GM06990 (cell line): ENCODE measurements around the gene KIAA1328.

ENCODE experiments used
- DNase-seq: peaks from one replicate; pipeline ENCODE4 v3.0.0-alpha.2; 2011; ENCODE audit not compliant: insufficient read length; ENCODE audit errors: extremely low read depth
- H3K27me3 ChIP-seq: replicated peaks from 2 replicates; pipeline ENCODE4 v1.6.0; 2011; ENCODE audit warnings: low read length; ENCODE audit not compliant: control insufficient read depth, insufficient read depth
- H3K36me3 ChIP-seq: 2 replicates; pipeline ENCODE4 v1.5.1; 2011; ENCODE audit warnings: low read length; ENCODE audit not compliant: control insufficient read depth, insufficient read depth
- H3K4me3 ChIP-seq: replicated peaks from 2 replicates; pipeline ENCODE4 v1.5.1; 2011; ENCODE audit warnings: low read depth, mild to moderate bottlenecking, control low read depth, low read length
- TF ChIP-seq, protein P1 (sequence below): IDR thresholded peaks from 2 replicates; pipeline ENCODE4 v1.5.1; 2011; ENCODE audit warnings: low read length, control low read depth, mild to moderate bottlenecking, inconsistent platforms; ENCODE audit not compliant: insufficient read depth, poor library complexity, severe bottlenecking

The KIAA1328 gene

DNA sequence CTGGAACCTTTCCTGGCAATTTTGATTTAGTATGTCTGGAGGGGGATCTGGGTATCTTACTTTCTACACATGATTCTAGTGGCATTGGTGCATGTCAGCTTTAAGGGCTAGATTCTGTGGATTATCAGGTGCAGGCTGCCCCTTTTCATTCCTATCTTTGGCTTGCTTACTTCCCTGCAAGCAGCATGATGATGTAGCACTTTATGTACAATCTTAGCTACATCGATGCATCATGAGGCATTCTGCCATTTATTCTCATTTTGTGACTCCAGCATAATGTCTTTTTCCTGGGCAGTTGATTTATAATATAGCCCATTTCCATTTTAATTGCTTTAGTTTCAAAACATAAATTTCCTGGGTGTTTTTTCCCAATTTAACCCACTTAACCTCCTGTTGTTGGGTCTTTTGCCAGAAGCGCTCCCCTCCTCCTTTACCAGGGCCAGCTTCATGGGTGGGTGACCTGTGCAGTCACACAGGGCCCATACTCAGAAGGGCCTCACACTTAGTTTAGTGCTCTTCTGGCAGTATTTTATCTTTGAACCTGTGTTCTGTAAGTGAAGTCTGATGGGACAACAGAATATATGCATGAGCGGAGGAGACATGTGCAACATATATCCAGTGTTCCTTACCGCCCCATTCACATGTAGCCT is 36.2 kb upstream of the KIAA1328 start:
- TF ChIP-seq, protein P1, sequence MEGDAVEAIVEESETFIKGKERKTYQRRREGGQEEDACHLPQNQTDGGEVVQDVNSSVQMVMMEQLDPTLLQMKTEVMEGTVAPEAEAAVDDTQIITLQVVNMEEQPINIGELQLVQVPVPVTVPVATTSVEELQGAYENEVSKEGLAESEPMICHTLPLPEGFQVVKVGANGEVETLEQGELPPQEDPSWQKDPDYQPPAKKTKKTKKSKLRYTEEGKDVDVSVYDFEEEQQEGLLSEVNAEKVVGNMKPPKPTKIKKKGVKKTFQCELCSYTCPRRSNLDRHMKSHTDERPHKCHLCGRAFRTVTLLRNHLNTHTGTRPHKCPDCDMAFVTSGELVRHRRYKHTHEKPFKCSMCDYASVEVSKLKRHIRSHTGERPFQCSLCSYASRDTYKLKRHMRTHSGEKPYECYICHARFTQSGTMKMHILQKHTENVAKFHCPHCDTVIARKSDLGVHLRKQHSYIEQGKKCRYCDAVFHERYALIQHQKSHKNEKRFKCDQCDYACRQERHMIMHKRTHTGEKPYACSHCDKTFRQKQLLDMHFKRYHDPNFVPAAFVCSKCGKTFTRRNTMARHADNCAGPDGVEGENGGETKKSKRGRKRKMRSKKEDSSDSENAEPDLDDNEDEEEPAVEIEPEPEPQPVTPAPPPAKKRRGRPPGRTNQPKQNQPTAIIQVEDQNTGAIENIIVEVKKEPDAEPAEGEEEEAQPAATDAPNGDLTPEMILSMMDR: no peak
- Histone ChIP-seq H3K4me3 (no peak overlapping the region), H3K27me3 (no peaks in the 10 kb centered on the region), H3K36me3 (peaks cover 6% of the 10 kb centered on the region)
- DNase-seq: no peak

DNA sequence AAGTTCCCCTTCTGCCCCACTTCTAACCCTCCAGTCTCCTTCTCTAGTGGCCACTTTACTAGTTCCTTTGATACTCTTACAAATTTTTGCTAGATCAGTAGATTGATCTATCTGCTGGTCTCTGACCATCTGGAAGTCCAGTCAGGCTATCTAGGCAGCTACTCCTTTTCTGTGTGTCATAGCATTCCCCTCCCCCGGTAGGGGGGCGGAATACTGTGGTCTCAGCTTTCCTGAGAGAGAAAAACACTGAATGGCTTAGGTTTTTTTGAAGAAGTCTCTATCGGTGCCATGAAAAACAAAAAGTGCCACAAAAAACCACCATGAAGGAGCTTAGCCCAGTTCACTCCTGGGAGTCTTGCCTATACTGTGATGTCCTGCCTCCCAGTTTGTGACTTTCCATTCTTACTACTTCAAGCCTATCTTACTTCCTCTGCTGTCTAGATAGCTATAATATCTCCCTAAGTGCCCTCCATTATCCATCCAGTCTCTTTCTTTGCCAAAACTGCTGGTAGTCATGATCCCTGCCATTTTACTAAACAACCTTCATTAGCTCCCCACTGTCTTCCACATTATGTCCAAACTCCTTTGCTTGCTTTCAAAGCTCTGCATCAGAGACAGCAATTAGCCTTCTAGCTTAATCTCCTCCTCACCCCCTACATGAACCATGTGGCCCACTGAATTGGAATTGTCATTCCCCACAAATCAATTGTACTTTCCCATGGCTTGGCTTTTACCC is 30.0 kb upstream of the KIAA1328 start:
- Histone ChIP-seq H3K4me3 (no peak overlapping the region), H3K36me3 (peaks cover 10% of the 10 kb centered on the region), H3K27me3 (no peaks in the 10 kb centered on the region)
- TF ChIP-seq, protein P1: no peak
- DNase-seq: no peak

DNA sequence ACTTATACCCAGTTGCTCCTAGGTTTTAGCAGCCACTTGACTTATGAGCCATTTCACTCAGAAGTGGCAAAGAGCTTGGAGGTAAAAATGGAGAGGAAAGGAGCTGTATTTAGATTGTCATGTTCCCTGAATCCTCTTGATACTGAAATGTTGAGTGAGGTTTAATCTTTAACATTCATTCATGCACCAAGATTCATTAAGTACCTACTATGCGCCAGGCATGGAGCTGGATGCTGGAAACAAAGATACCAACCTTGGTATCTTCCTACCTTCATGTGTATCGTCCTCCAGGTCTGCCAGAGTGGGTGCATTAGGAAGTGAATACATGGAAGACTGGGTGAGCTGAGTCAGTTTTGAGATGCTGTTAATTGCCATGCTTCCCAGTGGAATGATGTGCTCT is 23.8 kb upstream of the KIAA1328 start:
- DNase-seq: no peak
- Histone ChIP-seq H3K36me3 (peaks cover 4% of the 10 kb centered on the region), H3K4me3 (no peak overlapping the region), H3K27me3 (no peaks in the 10 kb centered on the region)
- TF ChIP-seq, protein P1: no peak

DNA sequence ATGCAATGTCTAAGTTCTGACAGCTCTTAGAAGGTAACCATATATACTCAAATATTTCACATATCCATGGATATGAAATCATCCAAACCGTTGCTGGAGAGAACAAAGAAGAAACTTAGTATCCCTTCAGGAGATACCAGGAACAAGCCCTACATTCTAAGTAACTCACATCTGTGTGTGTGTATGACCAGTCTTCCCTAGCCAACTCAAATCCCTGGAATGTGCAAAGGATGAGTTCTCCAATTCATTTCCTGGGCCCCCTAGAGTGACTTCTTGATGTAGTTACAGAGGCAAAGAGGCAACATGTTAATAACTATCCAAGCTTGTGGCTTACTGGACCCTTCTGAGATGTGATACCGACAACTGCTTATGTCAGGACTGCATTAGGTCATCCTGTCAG is 20.2 kb upstream of the KIAA1328 start:
- DNase-seq: no peak
- Histone ChIP-seq H3K27me3 (no peaks in the 10 kb centered on the region), H3K4me3 (no peak overlapping the region), H3K36me3 (peaks cover 8% of the 10 kb centered on the region)
- TF ChIP-seq, protein P1: no peak

DNA sequence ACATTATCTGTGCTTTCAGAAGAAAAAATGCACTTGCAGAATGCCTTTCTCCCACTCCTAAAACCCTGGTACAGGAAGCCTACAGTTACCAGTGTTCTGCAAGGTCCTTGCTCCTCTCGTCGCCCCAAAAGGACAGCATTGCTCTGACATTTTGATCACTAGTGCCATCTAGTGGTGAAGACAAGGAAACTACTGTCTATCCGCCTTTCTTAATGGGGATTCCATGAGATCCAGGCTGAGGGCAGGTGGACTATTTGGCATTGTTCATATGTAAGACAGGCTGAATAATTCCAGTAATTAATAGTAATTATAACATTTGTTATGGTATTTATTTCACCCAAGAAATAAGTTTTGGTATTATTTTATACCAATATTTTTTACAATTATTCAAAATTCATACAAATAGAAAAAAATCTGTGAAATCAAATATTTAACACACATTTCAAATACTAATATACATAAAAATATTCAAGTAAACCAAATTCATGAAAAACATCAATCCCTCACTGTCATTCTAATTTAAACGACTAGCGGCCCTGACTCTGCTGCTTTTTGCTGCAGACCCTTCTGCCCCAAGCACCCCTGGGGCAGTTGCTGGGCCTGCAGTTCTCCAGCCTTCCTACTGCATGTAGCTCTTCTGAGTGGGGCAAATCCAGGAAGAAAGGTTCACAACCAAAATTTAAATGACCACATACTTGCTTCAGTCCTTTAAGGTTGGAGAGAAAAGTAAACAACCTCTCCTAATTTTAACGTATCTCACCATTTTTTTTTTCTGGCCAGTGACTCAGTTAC is 19.1 kb upstream of the KIAA1328 start:
- peaks cover 8% of the 10 kb centered on the region for H3K36me3 ChIP-seq
- H3K4me3 ChIP-seq: no peak overlapping the region
- no peak for DNase-seq
- H3K27me3 ChIP-seq: no peaks in the 10 kb centered on the region
- TF ChIP-seq, protein P1: peak; percentile 78
